Stimulated activated CD4-positive, alpha-beta T cell treated with anti-CD3 and anti-CD28 coated beads, Interleukin-2, amount 100 ng/mL, for 48 hours (primary cell): Measurements from ENCODE around the gene PSTK.

Experiments
- DNase-seq, 2 donors: peaks; one replicate each; pipeline ENCODE4 v3.0.0-alpha.2; 2020

PSTK gene

GRCh38 chr10:123019941-123020703 is 39.9 kb downstream of the PSTK start:
- no peak for DNase-seq

DNA sequence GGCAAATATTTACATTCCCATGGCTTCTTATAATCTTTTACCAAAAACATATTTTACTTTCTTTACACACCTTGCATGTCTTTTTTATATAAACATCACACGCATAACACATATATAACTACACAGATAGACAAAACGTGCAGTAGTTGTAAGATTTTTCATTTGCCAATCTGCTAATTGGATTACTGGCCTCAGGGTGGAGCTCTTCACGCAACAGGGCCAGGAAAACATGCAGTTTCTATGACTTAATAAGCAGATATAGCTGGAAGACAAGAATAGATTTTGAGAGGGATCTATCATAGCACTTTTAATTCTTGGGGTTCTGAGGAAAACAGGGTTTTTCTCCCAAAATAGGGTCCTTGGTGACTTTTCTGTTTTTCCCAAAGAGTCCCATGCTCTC is 41.3 kb downstream of the PSTK start:
- no peak for DNase-seq

- no peak for DNase-seq
Measured at GRCh38 chr10:123024540-123024939, 44.3 kb downstream of the PSTK start.

DNA sequence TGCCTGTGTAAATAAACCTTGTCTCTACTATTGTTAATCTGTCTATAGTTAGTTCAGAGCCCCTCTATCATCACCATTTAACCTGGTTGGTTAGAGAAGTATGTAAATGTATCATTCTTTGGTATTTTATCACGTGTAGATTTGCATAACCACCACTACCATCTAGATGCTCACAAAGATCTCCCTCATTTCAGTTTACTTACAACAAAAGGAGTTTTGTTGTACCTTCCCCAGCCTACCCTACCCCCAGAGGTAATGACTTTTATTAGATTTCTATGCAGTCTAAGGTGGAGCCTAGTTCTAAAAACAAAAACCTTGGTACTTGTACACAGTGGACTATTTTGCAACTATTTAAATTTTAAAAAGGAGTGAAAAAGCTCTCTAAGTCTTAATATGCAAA is 46.1 kb downstream of the PSTK start:
- no peak for DNase-seq

- no peak for DNase-seq
Measured at GRCh38 chr10:123027861-123028260, 47.7 kb downstream of the PSTK start.

- no peak for DNase-seq
Measured at GRCh38 chr10:123031124-123031523, 50.9 kb downstream of the PSTK start.

DNA sequence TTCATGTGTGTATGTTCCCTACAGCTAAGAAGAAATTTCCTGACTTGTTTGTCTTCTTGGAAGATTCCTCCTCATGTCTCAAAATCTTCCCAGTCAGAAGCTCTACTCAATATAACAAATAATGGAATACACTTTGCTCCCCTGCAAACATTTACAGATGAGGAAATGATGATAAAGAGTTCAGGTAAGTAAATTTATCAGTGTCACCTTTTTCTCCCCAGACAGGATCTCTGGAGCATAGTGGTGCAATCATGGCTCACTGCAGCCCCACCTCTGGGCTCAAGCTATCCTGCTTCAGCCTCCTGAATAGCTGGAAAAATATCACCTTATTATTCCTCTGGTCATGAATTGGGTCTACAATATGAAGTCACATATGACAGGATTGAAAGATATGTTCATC is 54.1 kb downstream of the PSTK start:
- no peak for DNase-seq

GRCh38 chr10:123035467-123036086 is 55.4 kb downstream of the PSTK start:
- no peak for DNase-seq

GRCh38 chr10:123038782-123039631 is 58.8 kb downstream of the PSTK start:
- no peak for DNase-seq

- DNase-seq: no peak
Measured at GRCh38 chr10:123039632-123039930, 59.4 kb downstream of the PSTK start.
